ENCODE data around the gene PAX1.

- no peak for TF ChIP-seq CTCF (IDR thresholded peaks at IDR 0.05)
- no peak for TF ChIP-seq POLR2A (IDR thresholded peaks at IDR 0.05)
- TF ChIP-seq POLR2AphosphoS5 (IDR thresholded peaks at IDR 0.05), result no peak
Measured at GRCh38 chr20:21710341-21710740, 4.9 kb downstream of the PAX1 start.
